Measurements from ENCODE around the gene PADI3. TPM values are rescaled to one million over a fixed set of nuclear protein-coding genes. Genes with fewer than 3 reads are reported as not detected.
"Not testable (repeated sequence)": the region's sequence is repeated elsewhere in the genome, so short reads cannot be mapped to it uniquely, and the experiment has no call there.

Gene PADI3
- total RNA-seq, 1 experiment from 2014 or later, result 0.39 TPM

GRCh38 chr1:17239420-17239819, 9.5 kb upstream of the PADI3 start:
- peak; percentile 90 for DNase-seq (ENCODE audit: low read depth)

GRCh38 chr1:17241011-17241779, 7.7 kb upstream of the PADI3 start:
- DNase-seq (ENCODE audit: low read depth), result not testable (repeated sequence)

GRCh38 chr1:17241780-17242074, 7.2 kb upstream of the PADI3 start:
- not testable (repeated sequence) for DNase-seq (ENCODE audit: low read depth)

- no peak for DNase-seq (ENCODE audit: low read depth)
Measured at GRCh38 chr1:17243274-17243673, 5.6 kb upstream of the PADI3 start.

- no peak for DNase-seq (ENCODE audit: low read depth)
Measured at GRCh38 chr1:17244821-17245740, 3.8 kb upstream of the PADI3 start.

- DNase-seq (ENCODE audit: low read depth), result no peak
Measured at GRCh38 chr1:17245816-17246325, 3.0 kb upstream of the PADI3 start.

- DNase-seq (ENCODE audit: low read depth), result no peak
Measured at GRCh38 chr1:17246971-17247370, 1.9 kb upstream of the PADI3 start.

GRCh38 chr1:17250601-17251000, 1.7 kb downstream of the PADI3 start:
- peak; percentile 90 for DNase-seq (ENCODE audit: low read depth)

GRCh38 chr1:17251246-17251645, 2.3 kb downstream of the PADI3 start:
- peak; percentile 46 for DNase-seq (ENCODE audit: low read depth)

- DNase-seq (ENCODE audit: low read depth), result peak; percentile 94
Measured at GRCh38 chr1:17251701-17252376, 2.9 kb downstream of the PADI3 start.

- DNase-seq (ENCODE audit: low read depth), result no peak
Measured at GRCh38 chr1:17255336-17255735, 6.4 kb downstream of the PADI3 start.

GRCh38 chr1:17258116-17258757, 9.3 kb downstream of the PADI3 start:
- DNase-seq (ENCODE audit: low read depth), result no peak

- DNase-seq (ENCODE audit: low read depth), result no peak
Measured at GRCh38 chr1:17258758-17259130, 9.8 kb downstream of the PADI3 start.

- peak; percentile 70 for DNase-seq (ENCODE audit: low read depth)
Measured at GRCh38 chr1:17259233-17259873, 10.5 kb downstream of the PADI3 start.

- no peak for DNase-seq (ENCODE audit: low read depth)
Measured at GRCh38 chr1:17260264-17260663, 11.4 kb downstream of the PADI3 start.

GRCh38 chr1:17260738-17261137, 11.8 kb downstream of the PADI3 start:
- DNase-seq (ENCODE audit: low read depth), result no peak

- no peak for DNase-seq (ENCODE audit: low read depth)
Measured at GRCh38 chr1:17263936-17264335, 15.0 kb downstream of the PADI3 start.

GRCh38 chr1:17264470-17264869, 15.6 kb downstream of the PADI3 start:
- DNase-seq (ENCODE audit: low read depth), result no peak

- DNase-seq (ENCODE audit: low read depth), result peak; percentile 20
Measured at GRCh38 chr1:17265162-17265561, 16.3 kb downstream of the PADI3 start.

- DNase-seq (ENCODE audit: low read depth), result no peak
Measured at GRCh38 chr1:17265950-17266349, 17.1 kb downstream of the PADI3 start.
